WTC11 (cell line): ENCODE results near the gene ICAM3. TPM values are rescaled to one million over a fixed set of nuclear protein-coding genes. Genes with fewer than 3 reads are reported as not detected.

Experiments
- ATAC-seq: fragments of 200-7000 bp; cut with Tn5 transposase; 2 replicates; pipeline ENCODE4 v1.10.0; 2021; ENCODE audit warnings: mild to moderate bottlenecking, moderate library complexity
- CTCF ChIA-PET: fragments of 300-600 bp; sonication (Branson Sonifier 250); formaldehyde crosslinking; loops from one replicate; lab custom pipeline; 2021; ENCODE audit warnings: antibody characterized with exemption; lab: Charles Lee
- POLR2A ChIA-PET: fragments of 350-600 bp; sonication (Branson Sonifier 250); formaldehyde crosslinking; loops from one replicate; lab custom pipeline; 2021; ENCODE audit warnings: antibody characterized with exemption; lab: Charles Lee
- DNase-seq: peaks from one replicate; pipeline ENCODE4 v3.0.0; 2021; ENCODE audit warnings: low spot score
- H3K27ac Mint-ChIP-seq: 2 replicates; pipeline ENCODE4 v1.8.0; 2021; ENCODE audit warnings: mixed read lengths
- H3K27me3 Mint-ChIP-seq: 2 replicates; pipeline ENCODE4 v1.8.0; 2021; ENCODE audit warnings: low read depth, mild to moderate bottlenecking, moderate library complexity, mixed read lengths
- H3K36me3 Mint-ChIP-seq: 2 replicates; pipeline ENCODE4 v1.8.0; 2021; ENCODE audit warnings: mixed read lengths
- H3K4me1 Mint-ChIP-seq: 2 replicates; pipeline ENCODE4 v1.8.0; 2022; ENCODE audit warnings: mixed read lengths
- H3K4me3 Mint-ChIP-seq: 2 replicates; pipeline ENCODE4 v1.8.0; 2021; ENCODE audit warnings: mild to moderate bottlenecking, moderate library complexity, mixed read lengths
- H3K9me3 Mint-ChIP-seq: 2 replicates; pipeline ENCODE4 v1.8.0; 2021; ENCODE audit warnings: mixed read lengths
- ATF1 ChIP-seq: sonication (generic); formaldehyde crosslinking; IDR thresholded peaks from 2 replicates; pipeline ENCODE4 v1.8.1; 2023; ENCODE audit warnings: mild to moderate bottlenecking, moderate library complexity, missing genetic modification reagents
- CREB1 ChIP-seq: sonication (generic); formaldehyde crosslinking; IDR thresholded peaks from 2 replicates; pipeline ENCODE4 v1.8.0; 2023; ENCODE audit warnings: mild to moderate bottlenecking, missing genetic modification reagents
- CREM ChIP-seq: sonication (generic); formaldehyde crosslinking; IDR thresholded peaks from 2 replicates; pipeline ENCODE4 v1.8.1; 2022; ENCODE audit warnings: mild to moderate bottlenecking, missing genetic modification reagents, moderate library complexity
- EMX1 ChIP-seq: fragments of 250-450 bp; sonication (Bioruptor Pico); IDR thresholded peaks from 2 replicates; pipeline ENCODE4 v1.8.0; 2021; ENCODE audit warnings: mild to moderate bottlenecking
- FOXK1 ChIP-seq: sonication (generic); formaldehyde crosslinking; IDR thresholded peaks from 2 replicates; pipeline ENCODE4 v1.8.0; 2022; ENCODE audit warnings: mild to moderate bottlenecking, moderate library complexity, missing genetic modification reagents
- FOXP1 ChIP-seq: sonication (generic); formaldehyde crosslinking; IDR thresholded peaks from 2 replicates; pipeline ENCODE4 v1.8.0; 2022; ENCODE audit warnings: missing genetic modification reagents, mild to moderate bottlenecking, moderate library complexity, borderline replicate concordance
- GABPB1 ChIP-seq: sonication (generic); formaldehyde crosslinking; IDR thresholded peaks from 2 replicates; pipeline ENCODE4 v1.8.1; 2023; ENCODE audit warnings: mild to moderate bottlenecking, missing genetic modification reagents
- HMGA2 ChIP-seq: fragments of 250-450 bp; sonication (Bioruptor Pico); IDR thresholded peaks from 2 replicates; pipeline ENCODE4 v1.4.0; 2021; ENCODE audit warnings: mild to moderate bottlenecking, moderate library complexity
- HMGXB4 ChIP-seq: sonication (generic); formaldehyde crosslinking; IDR thresholded peaks from 2 replicates; pipeline ENCODE4 v1.8.1; 2023; ENCODE audit warnings: mild to moderate bottlenecking, moderate library complexity, missing genetic modification reagents
- KAT7 ChIP-seq: sonication (generic); formaldehyde crosslinking; IDR thresholded peaks from 2 replicates; pipeline ENCODE4 v1.8.1; 2023; ENCODE audit warnings: missing genetic modification reagents, mild to moderate bottlenecking, borderline replicate concordance
- NFATC4 ChIP-seq: fragments of 250-450 bp; sonication (Bioruptor Pico); IDR thresholded peaks from 2 replicates; pipeline ENCODE4 v1.9.0; 2021; ENCODE audit warnings: mild to moderate bottlenecking
- NR1H2 ChIP-seq: sonication (generic); formaldehyde crosslinking; IDR thresholded peaks from 2 replicates; pipeline ENCODE4 v1.9.0; 2021; ENCODE audit warnings: mild to moderate bottlenecking, moderate library complexity, missing genetic modification reagents
- OVOL2 ChIP-seq: fragments of 250-450 bp; sonication (Bioruptor Pico); IDR thresholded peaks from 2 replicates; pipeline ENCODE4 v1.9.0; 2021; ENCODE audit warnings: mild to moderate bottlenecking, borderline replicate concordance
- RORB ChIP-seq: fragments of 250-450 bp; sonication (Bioruptor Pico); IDR thresholded peaks from 2 replicates; pipeline ENCODE4 v1.9.0; 2021; ENCODE audit warnings: mild to moderate bottlenecking
- SMAD4 ChIP-seq: sonication (generic); formaldehyde crosslinking; IDR thresholded peaks from 2 replicates; pipeline ENCODE4 v1.8.0; 2022; ENCODE audit warnings: mild to moderate bottlenecking, missing genetic modification reagents
- TEAD1 ChIP-seq: sonication (generic); formaldehyde crosslinking; IDR thresholded peaks from 2 replicates; pipeline ENCODE4 v1.8.0; 2022; ENCODE audit warnings: mild to moderate bottlenecking, missing genetic modification reagents
- USF2 ChIP-seq: sonication (generic); formaldehyde crosslinking; IDR thresholded peaks from 2 replicates; pipeline ENCODE4 v1.8.1; 2023; ENCODE audit warnings: mild to moderate bottlenecking, missing genetic modification reagents, moderate library complexity
- ZNF317 ChIP-seq: sonication (generic); formaldehyde crosslinking; IDR thresholded peaks from 2 replicates; pipeline ENCODE4 v1.8.1; 2023; ENCODE audit warnings: low read depth, mild to moderate bottlenecking, moderate library complexity, missing genetic modification reagents, borderline replicate concordance
- ZNF416 ChIP-seq: fragments of 250-450 bp; sonication (Bioruptor Pico); IDR thresholded peaks from 2 replicates; pipeline ENCODE4 v1.9.0; 2021; ENCODE audit warnings: mild to moderate bottlenecking, inconsistent platforms
- ZNF423 ChIP-seq: fragments of 250-450 bp; sonication (Bioruptor Pico); IDR thresholded peaks from 2 replicates; pipeline ENCODE4 v2.1.2; 2022; ENCODE audit warnings: mild to moderate bottlenecking, moderate library complexity
- total RNA-seq: library from RNA; stranded (reverse); gene quantifications from 3 replicates; pipeline ENCODE4 v1.2.3, GENCODE V29; 2021
- TF ChIP-seq, protein P1 (sequence below): sonication (generic); formaldehyde crosslinking; IDR thresholded peaks from 2 replicates; pipeline ENCODE4 v1.8.0; 2023; ENCODE audit warnings: missing genetic modification reagents, mild to moderate bottlenecking, borderline replicate concordance
- TF ChIP-seq, protein P2 (sequence below): sonication (generic); formaldehyde crosslinking; IDR thresholded peaks from 2 replicates; pipeline ENCODE4 v1.8.1; 2022; ENCODE audit warnings: mild to moderate bottlenecking, moderate library complexity, missing genetic modification reagents
- TF ChIP-seq, protein P3 (sequence below): sonication (generic); formaldehyde crosslinking; IDR thresholded peaks from 2 replicates; pipeline ENCODE4 v1.8.0; 2023; ENCODE audit warnings: mild to moderate bottlenecking, missing genetic modification reagents
- TF ChIP-seq, protein P4 (sequence below): sonication (generic); formaldehyde crosslinking; IDR thresholded peaks from 2 replicates; pipeline ENCODE4 v1.8.1; 2022; ENCODE audit warnings: missing genetic modification reagents, borderline replicate concordance

Gene ICAM3
- total RNA-seq, 1 experiment from 2014 or later = 18.7 TPM

GRCh38 chr19:10321874-10322835 is 17.3 kb downstream of the ICAM3 start (continued):
- no peak for TF ChIP-seq GABPB1
- TF ChIP-seq FOXP1 (CRISPR knock-in tag) = no peak
- no peak for TF ChIP-seq KAT7
- TF ChIP-seq FOXK1 (CRISPR knock-in tag) = no peak
- no peak for TF ChIP-seq RORB (CRISPR knock-in tag)

DNA sequence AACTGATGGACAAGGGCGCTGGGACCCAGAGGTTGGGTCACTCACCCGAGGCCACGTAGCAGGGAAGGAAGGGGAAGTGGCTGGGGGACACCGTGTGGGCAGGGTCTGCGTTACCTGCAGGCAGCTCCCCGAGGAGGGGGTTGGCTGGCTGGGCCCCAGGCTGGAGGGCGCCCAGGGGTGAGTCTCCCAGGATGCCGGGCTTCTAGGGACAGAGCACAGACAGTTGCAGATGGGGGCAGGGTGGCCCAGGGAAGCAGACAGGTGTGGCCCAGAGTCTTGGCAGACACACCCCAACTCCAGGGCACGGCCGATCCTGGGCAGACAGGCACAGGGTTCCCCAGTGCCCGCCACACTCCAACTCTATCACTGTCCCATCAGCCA is 18.0 kb downstream of the ICAM3 start:
- no peak for TF ChIP-seq FOXP1 (CRISPR knock-in tag)
- no peak for TF ChIP-seq EMX1 (CRISPR knock-in tag)
- no peak for TF ChIP-seq ZNF423 (CRISPR knock-in tag)
- TF ChIP-seq CREM = no peak
- TF ChIP-seq, protein P1, sequence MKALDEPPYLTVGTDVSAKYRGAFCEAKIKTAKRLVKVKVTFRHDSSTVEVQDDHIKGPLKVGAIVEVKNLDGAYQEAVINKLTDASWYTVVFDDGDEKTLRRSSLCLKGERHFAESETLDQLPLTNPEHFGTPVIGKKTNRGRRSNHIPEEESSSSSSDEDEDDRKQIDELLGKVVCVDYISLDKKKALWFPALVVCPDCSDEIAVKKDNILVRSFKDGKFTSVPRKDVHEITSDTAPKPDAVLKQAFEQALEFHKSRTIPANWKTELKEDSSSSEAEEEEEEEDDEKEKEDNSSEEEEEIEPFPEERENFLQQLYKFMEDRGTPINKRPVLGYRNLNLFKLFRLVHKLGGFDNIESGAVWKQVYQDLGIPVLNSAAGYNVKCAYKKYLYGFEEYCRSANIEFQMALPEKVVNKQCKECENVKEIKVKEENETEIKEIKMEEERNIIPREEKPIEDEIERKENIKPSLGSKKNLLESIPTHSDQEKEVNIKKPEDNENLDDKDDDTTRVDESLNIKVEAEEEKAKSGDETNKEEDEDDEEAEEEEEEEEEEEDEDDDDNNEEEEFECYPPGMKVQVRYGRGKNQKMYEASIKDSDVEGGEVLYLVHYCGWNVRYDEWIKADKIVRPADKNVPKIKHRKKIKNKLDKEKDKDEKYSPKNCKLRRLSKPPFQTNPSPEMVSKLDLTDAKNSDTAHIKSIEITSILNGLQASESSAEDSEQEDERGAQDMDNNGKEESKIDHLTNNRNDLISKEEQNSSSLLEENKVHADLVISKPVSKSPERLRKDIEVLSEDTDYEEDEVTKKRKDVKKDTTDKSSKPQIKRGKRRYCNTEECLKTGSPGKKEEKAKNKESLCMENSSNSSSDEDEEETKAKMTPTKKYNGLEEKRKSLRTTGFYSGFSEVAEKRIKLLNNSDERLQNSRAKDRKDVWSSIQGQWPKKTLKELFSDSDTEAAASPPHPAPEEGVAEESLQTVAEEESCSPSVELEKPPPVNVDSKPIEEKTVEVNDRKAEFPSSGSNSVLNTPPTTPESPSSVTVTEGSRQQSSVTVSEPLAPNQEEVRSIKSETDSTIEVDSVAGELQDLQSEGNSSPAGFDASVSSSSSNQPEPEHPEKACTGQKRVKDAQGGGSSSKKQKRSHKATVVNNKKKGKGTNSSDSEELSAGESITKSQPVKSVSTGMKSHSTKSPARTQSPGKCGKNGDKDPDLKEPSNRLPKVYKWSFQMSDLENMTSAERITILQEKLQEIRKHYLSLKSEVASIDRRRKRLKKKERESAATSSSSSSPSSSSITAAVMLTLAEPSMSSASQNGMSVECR (CRISPR knock-in tag) = no peak
- TF ChIP-seq, protein P2, sequence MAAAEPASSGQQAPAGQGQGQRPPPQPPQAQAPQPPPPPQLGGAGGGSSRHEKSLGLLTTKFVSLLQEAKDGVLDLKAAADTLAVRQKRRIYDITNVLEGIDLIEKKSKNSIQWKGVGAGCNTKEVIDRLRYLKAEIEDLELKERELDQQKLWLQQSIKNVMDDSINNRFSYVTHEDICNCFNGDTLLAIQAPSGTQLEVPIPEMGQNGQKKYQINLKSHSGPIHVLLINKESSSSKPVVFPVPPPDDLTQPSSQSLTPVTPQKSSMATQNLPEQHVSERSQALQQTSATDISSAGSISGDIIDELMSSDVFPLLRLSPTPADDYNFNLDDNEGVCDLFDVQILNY (CRISPR knock-in tag) = no peak
- no peak for TF ChIP-seq HMGA2
- no peak for TF ChIP-seq NFATC4 (CRISPR knock-in tag)
- no peak for TF ChIP-seq ZNF416 (CRISPR knock-in tag)
- no peak for TF ChIP-seq NR1H2
- TF ChIP-seq, protein P3, sequence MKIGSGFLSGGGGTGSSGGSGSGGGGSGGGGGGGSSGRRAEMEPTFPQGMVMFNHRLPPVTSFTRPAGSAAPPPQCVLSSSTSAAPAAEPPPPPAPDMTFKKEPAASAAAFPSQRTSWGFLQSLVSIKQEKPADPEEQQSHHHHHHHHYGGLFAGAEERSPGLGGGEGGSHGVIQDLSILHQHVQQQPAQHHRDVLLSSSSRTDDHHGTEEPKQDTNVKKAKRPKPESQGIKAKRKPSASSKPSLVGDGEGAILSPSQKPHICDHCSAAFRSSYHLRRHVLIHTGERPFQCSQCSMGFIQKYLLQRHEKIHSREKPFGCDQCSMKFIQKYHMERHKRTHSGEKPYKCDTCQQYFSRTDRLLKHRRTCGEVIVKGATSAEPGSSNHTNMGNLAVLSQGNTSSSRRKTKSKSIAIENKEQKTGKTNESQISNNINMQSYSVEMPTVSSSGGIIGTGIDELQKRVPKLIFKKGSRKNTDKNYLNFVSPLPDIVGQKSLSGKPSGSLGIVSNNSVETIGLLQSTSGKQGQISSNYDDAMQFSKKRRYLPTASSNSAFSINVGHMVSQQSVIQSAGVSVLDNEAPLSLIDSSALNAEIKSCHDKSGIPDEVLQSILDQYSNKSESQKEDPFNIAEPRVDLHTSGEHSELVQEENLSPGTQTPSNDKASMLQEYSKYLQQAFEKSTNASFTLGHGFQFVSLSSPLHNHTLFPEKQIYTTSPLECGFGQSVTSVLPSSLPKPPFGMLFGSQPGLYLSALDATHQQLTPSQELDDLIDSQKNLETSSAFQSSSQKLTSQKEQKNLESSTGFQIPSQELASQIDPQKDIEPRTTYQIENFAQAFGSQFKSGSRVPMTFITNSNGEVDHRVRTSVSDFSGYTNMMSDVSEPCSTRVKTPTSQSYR (CRISPR knock-in tag) = no peak
- TF ChIP-seq USF2 (CRISPR knock-in tag) = no peak
- no peak for TF ChIP-seq HMGXB4
- no peak for TF ChIP-seq ZNF317 (CRISPR knock-in tag)
- no peak for TF ChIP-seq SMAD4 (CRISPR knock-in tag)
- no peak for TF ChIP-seq ATF1
- TF ChIP-seq TEAD1 (CRISPR knock-in tag) = no peak
- no peak for TF ChIP-seq OVOL2
- TF ChIP-seq, protein P4, sequence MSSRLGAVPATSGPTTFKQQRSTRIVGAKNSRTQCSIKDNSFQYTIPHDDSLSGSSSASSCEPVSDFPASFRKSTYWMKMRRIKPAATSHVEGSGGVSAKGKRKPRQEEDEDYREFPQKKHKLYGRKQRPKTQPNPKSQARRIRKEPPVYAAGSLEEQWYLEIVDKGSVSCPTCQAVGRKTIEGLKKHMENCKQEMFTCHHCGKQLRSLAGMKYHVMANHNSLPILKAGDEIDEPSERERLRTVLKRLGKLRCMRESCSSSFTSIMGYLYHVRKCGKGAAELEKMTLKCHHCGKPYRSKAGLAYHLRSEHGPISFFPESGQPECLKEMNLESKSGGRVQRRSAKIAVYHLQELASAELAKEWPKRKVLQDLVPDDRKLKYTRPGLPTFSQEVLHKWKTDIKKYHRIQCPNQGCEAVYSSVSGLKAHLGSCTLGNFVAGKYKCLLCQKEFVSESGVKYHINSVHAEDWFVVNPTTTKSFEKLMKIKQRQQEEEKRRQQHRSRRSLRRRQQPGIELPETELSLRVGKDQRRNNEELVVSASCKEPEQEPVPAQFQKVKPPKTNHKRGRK (CRISPR knock-in tag) = no peak
- TF ChIP-seq CREB1 (CRISPR knock-in tag) = no peak
- no peak overlapping the region for H3K4me3 Mint-ChIP-seq
- no peak overlapping the region for H3K27ac Mint-ChIP-seq
- peaks cover 22% of the 10 kb centered on the region for H3K36me3 Mint-ChIP-seq
- ChIA-PET CTCF (interaction anchor here (1.5 kb wide), 1 partner anchor 62 kb away, joined by 3 read pairs; no protein-coding TSS in a partner anchor), POLR2A (interaction anchor here (0.9 to 1.3 kb wide), 2 partner anchors 12 to 32 kb away, joined by 3 read pairs; partner anchors contain the start of gene RAVER1)
- ATAC-seq (no peak), DNase-seq (no peak)
- H3K9me3 Mint-ChIP-seq = no peaks in the 10 kb centered on the region
- no peaks in the 10 kb centered on the region for H3K27me3 Mint-ChIP-seq
- peaks cover under 1% of the 10 kb centered on the region; the same call in 1 of the 2 replicates for H3K4me1 Mint-ChIP-seq
